Memory B cell (primary cell): Measurements from ENCODE around the gene NPPB.
"Not testable (repeated sequence)": the region's sequence is repeated elsewhere in the genome, so short reads cannot be mapped to it uniquely, and the experiment has no call there.

ENCODE experiments used
- ATAC-seq: fragments of 150-1000 bp; cut with Tn5 transposase; 2 replicates; pipeline ENCODE4 v1.10.0; 2021; ENCODE audit warnings: low read depth, mild to moderate bottlenecking, moderate library complexity
- DNase-seq, 2 donors: peaks; one replicate each; pipeline ENCODE4 v3.0.0; 2022; ENCODE audit warnings: low spot score in 2 of 2
- H3K27ac Mint-ChIP-seq: one replicate; pipeline ENCODE4 v1.8.0; 2022; ENCODE audit warnings: mild to moderate bottlenecking, moderate library complexity, mixed read lengths
- H3K27me3 Mint-ChIP-seq: one replicate; pipeline ENCODE4 v1.8.0; 2022; ENCODE audit warnings: mixed read lengths
- H3K36me3 Mint-ChIP-seq: one replicate; pipeline ENCODE4 v1.8.0; 2022; ENCODE audit warnings: mild to moderate bottlenecking, mixed read lengths
- H3K4me1 Mint-ChIP-seq: one replicate; pipeline ENCODE4 v1.8.0; 2022; ENCODE audit warnings: mixed read lengths
- H3K4me3 Mint-ChIP-seq: one replicate; pipeline ENCODE4 v1.8.0; 2022; ENCODE audit warnings: mild to moderate bottlenecking, moderate library complexity, mixed read lengths
- H3K9me3 Mint-ChIP-seq: one replicate; pipeline ENCODE4 v1.8.0; 2022; ENCODE audit warnings: mixed read lengths

The NPPB gene

GRCh38 chr1:11858613-11858967 lies at the start of gene NPPB:
NPPB (minus strand) TSS chr1:11858945; CDS start chr1:11858833, 112 bp downstream.
- no peaks in the 10 kb centered on the region for H3K36me3 Mint-ChIP-seq
- H3K9me3 Mint-ChIP-seq = no peaks in the 10 kb centered on the region
- DNase-seq = no peak
- H3K27me3 Mint-ChIP-seq = peaks cover 28% of the 10 kb centered on the region
- no peak within 1 kb of the TSS for H3K27ac Mint-ChIP-seq
- ATAC-seq = no peak
- H3K4me3 Mint-ChIP-seq = no peak within 1 kb of the TSS
- H3K4me1 Mint-ChIP-seq = no peaks in the 10 kb centered on the region

- peak; percentile 54 for ATAC-seq
- Mint-ChIP-seq H3K9me3 (no peaks in the 10 kb centered on the region), H3K4me1 (peaks cover 18% of the 10 kb centered on the region), H3K27me3 (no peaks in the 10 kb centered on the region), H3K27ac (peak overlapping the region; percentile 100), H3K36me3 (no peaks in the 10 kb centered on the region), H3K4me3 (peak overlapping the region; percentile 95)
- DNase-seq = peak; percentile 69 to 84
Observed at GRCh38 chr1:11908095-11908675, 49.4 kb upstream of the NPPB start.

- Mint-ChIP-seq H3K4me3 (peak overlapping the region; percentile 95), H3K4me1 (peaks cover 18% of the 10 kb centered on the region), H3K36me3 (no peaks in the 10 kb centered on the region), H3K27ac (peak overlapping the region; percentile 100), H3K9me3 (no peaks in the 10 kb centered on the region), H3K27me3 (no peaks in the 10 kb centered on the region)
- ATAC-seq = peak; percentile 53
- DNase-seq = peak; percentile 78 to 90
Observed at GRCh38 chr1:11907275-11908094, 48.7 kb upstream of the NPPB start.

GRCh38 chr1:11906870-11907269 lies 48.1 kb upstream of the NPPB start:
- Mint-ChIP-seq H3K36me3 (no peaks in the 10 kb centered on the region), H3K9me3 (no peaks in the 10 kb centered on the region), H3K27ac (peak overlapping the region; percentile 100), H3K4me1 (peaks cover 18% of the 10 kb centered on the region), H3K27me3 (peaks cover 3% of the 10 kb centered on the region), H3K4me3 (no peak overlapping the region)
- no peak for ATAC-seq
- DNase-seq = no peak

GRCh38 chr1:11904978-11905377 lies 46.2 kb upstream of the NPPB start:
- no peak overlapping the region for H3K27ac Mint-ChIP-seq
- H3K36me3 Mint-ChIP-seq = no peaks in the 10 kb centered on the region
- peaks cover 18% of the 10 kb centered on the region for H3K4me1 Mint-ChIP-seq
- DNase-seq = no peak
- no peaks in the 10 kb centered on the region for H3K9me3 Mint-ChIP-seq
- no peak for ATAC-seq
- H3K4me3 Mint-ChIP-seq = no peak overlapping the region
- H3K27me3 Mint-ChIP-seq = peaks cover 3% of the 10 kb centered on the region

GRCh38 chr1:11904156-11904555 lies 45.4 kb upstream of the NPPB start:
- not testable (repeated sequence) for H3K4me3 Mint-ChIP-seq, H3K27me3 Mint-ChIP-seq, H3K9me3 Mint-ChIP-seq, H3K27ac Mint-ChIP-seq, ATAC-seq, H3K36me3 Mint-ChIP-seq, DNase-seq
- peaks cover 16% of the 10 kb centered on the region for H3K4me1 Mint-ChIP-seq

GRCh38 chr1:11903210-11903609 lies 44.5 kb upstream of the NPPB start:
- DNase-seq = no peak
- H3K9me3 Mint-ChIP-seq = no peaks in the 10 kb centered on the region
- H3K27ac Mint-ChIP-seq = no peak overlapping the region
- peaks cover 8% of the 10 kb centered on the region for H3K27me3 Mint-ChIP-seq
- H3K4me3 Mint-ChIP-seq = no peak overlapping the region
- H3K36me3 Mint-ChIP-seq = no peaks in the 10 kb centered on the region
- ATAC-seq = no peak
- H3K4me1 Mint-ChIP-seq = peaks cover 14% of the 10 kb centered on the region

- not testable (repeated sequence) for H3K36me3 Mint-ChIP-seq, DNase-seq, H3K4me3 Mint-ChIP-seq, H3K9me3 Mint-ChIP-seq, H3K27ac Mint-ChIP-seq, H3K4me1 Mint-ChIP-seq, ATAC-seq
- peaks cover 10% of the 10 kb centered on the region for H3K27me3 Mint-ChIP-seq
Observed at GRCh38 chr1:11901446-11901845, 42.7 kb upstream of the NPPB start.

- no peak for ATAC-seq
- no peak for DNase-seq
- Mint-ChIP-seq H3K9me3 (no peaks in the 10 kb centered on the region), H3K27me3 (peaks cover 15% of the 10 kb centered on the region), H3K4me1 (no peaks in the 10 kb centered on the region), H3K36me3 (no peaks in the 10 kb centered on the region), H3K4me3 (no peak overlapping the region), H3K27ac (no peak overlapping the region)
Observed at GRCh38 chr1:11898831-11899467, 40.2 kb upstream of the NPPB start.

- H3K27me3 Mint-ChIP-seq = peaks cover 17% of the 10 kb centered on the region
- no peaks in the 10 kb centered on the region for H3K9me3 Mint-ChIP-seq
- no peak overlapping the region for H3K27ac Mint-ChIP-seq
- H3K4me3 Mint-ChIP-seq = no peak overlapping the region
- no peaks in the 10 kb centered on the region for H3K36me3 Mint-ChIP-seq
- no peaks in the 10 kb centered on the region for H3K4me1 Mint-ChIP-seq
- ATAC-seq = no peak
- no peak for DNase-seq
Observed at GRCh38 chr1:11898086-11898785, 39.5 kb upstream of the NPPB start.

- ATAC-seq, H3K27ac Mint-ChIP-seq, H3K9me3 Mint-ChIP-seq, H3K36me3 Mint-ChIP-seq, H3K4me3 Mint-ChIP-seq, DNase-seq, H3K4me1 Mint-ChIP-seq: not testable (repeated sequence)
- peaks cover 13% of the 10 kb centered on the region for H3K27me3 Mint-ChIP-seq
Observed at GRCh38 chr1:11894501-11894900, 35.8 kb upstream of the NPPB start.

- H3K27me3 Mint-ChIP-seq = peaks cover 9% of the 10 kb centered on the region
- H3K36me3 Mint-ChIP-seq = no peaks in the 10 kb centered on the region
- H3K4me3 Mint-ChIP-seq = no peak overlapping the region
- no peaks in the 10 kb centered on the region for H3K4me1 Mint-ChIP-seq
- DNase-seq = peak; percentile 68 to 76
- ATAC-seq = peak; percentile 95
- H3K27ac Mint-ChIP-seq = no peak overlapping the region
- no peaks in the 10 kb centered on the region for H3K9me3 Mint-ChIP-seq
Observed at GRCh38 chr1:11893907-11894251, 35.1 kb upstream of the NPPB start.

GRCh38 chr1:11891433-11892186 lies 32.9 kb upstream of the NPPB start:
- ATAC-seq = no peak
- H3K4me3 Mint-ChIP-seq = no peak overlapping the region
- no peaks in the 10 kb centered on the region for H3K4me1 Mint-ChIP-seq
- no peaks in the 10 kb centered on the region for H3K9me3 Mint-ChIP-seq
- no peak overlapping the region for H3K27ac Mint-ChIP-seq
- DNase-seq = no peak
- H3K27me3 Mint-ChIP-seq = peaks cover 9% of the 10 kb centered on the region
- no peaks in the 10 kb centered on the region for H3K36me3 Mint-ChIP-seq

GRCh38 chr1:11888877-11889208 lies 30.1 kb upstream of the NPPB start:
- DNase-seq (no peak), ATAC-seq (no peak)
- H3K36me3 Mint-ChIP-seq = no peaks in the 10 kb centered on the region
- peaks cover 4% of the 10 kb centered on the region for H3K27me3 Mint-ChIP-seq
- no peaks in the 10 kb centered on the region for H3K9me3 Mint-ChIP-seq
- H3K27ac Mint-ChIP-seq = no peak overlapping the region
- no peaks in the 10 kb centered on the region for H3K4me1 Mint-ChIP-seq
- H3K4me3 Mint-ChIP-seq = no peak overlapping the region
